ENCODE data around the gene HEPACAM2. TPM values are rescaled to one million over a fixed set of nuclear protein-coding genes. Genes with fewer than 3 reads are reported as not detected.

HEPACAM2 gene
- total RNA-seq, 1 experiment from 2014 or later, result not detected

- no peak for TF ChIP-seq CTCF (IDR thresholded peaks at IDR 0.05)
- TF ChIP-seq ERG (CRISPR knock-in tag; IDR thresholded peaks at IDR 0.05), result no peak
- no peak for TF ChIP-seq E2F4 (CRISPR knock-in tag; IDR thresholded peaks at IDR 0.05; ENCODE audit: borderline replicate concordance, low read depth)
- no peak for TF ChIP-seq ZNF232 (CRISPR knock-in tag; IDR thresholded peaks at IDR 0.05)
- TF ChIP-seq MXD4 (CRISPR knock-in tag; IDR thresholded peaks at IDR 0.05; ENCODE audit: borderline replicate concordance), result no peak
- TF ChIP-seq ZSCAN18 (CRISPR knock-in tag; IDR thresholded peaks at IDR 0.05), result no peak
- TF ChIP-seq CBFB (CRISPR knock-in tag; IDR thresholded peaks at IDR 0.05; ENCODE audit: low read depth), result no peak
- TF ChIP-seq ZBTB43 (CRISPR knock-in tag; IDR thresholded peaks at IDR 0.05), result no peak
- no peak for TF ChIP-seq AR (CRISPR knock-in tag; IDR thresholded peaks at IDR 0.05)
- TF ChIP-seq USF2 (CRISPR knock-in tag; IDR thresholded peaks at IDR 0.05), result no peak
- TF ChIP-seq FOXJ3 (CRISPR knock-in tag; IDR thresholded peaks at IDR 0.05; ENCODE audit: borderline replicate concordance), result no peak
- no peak for TF ChIP-seq KAT7 (CRISPR knock-in tag; IDR thresholded peaks at IDR 0.05; ENCODE audit: borderline replicate concordance)
- TF ChIP-seq ZNF121 (CRISPR knock-in tag; IDR thresholded peaks at IDR 0.05), result no peak
- TF ChIP-seq ELF4 (CRISPR knock-in tag; IDR thresholded peaks at IDR 0.05; ENCODE audit: low read depth), result no peak
Observed at GRCh38 chr7:93172683-93173082, 53.6 kb downstream of the HEPACAM2 start (continued).

GRCh38 chr7:93171606-93172226 is 54.6 kb downstream of the HEPACAM2 start:
- no peak for ATAC-seq
- Mint-ChIP-seq H3K36me3 (peaks cover 6% of the 10 kb centered on the region), H3K27me3 (ENCODE audit: low read depth) (peaks cover 23% of the 10 kb centered on the region), H3K4me1 (no peaks in the 10 kb centered on the region), H3K4me3 (no peak overlapping the region), H3K9me3 (peaks cover 42% of the 10 kb centered on the region), H3K27ac (no peak overlapping the region)
- POLR2A ChIA-PET, result no interaction called here
- no peak for DNase-seq (ENCODE audit: low spot score)
- CTCF ChIA-PET, result no interaction called here
- TF ChIP-seq ATF2 (CRISPR knock-in tag; IDR thresholded peaks at IDR 0.05; ENCODE audit: borderline replicate concordance, low read depth) (no peak), ZMAT4 (CRISPR knock-in tag; IDR thresholded peaks at IDR 0.05) (no peak), ATF6 (CRISPR knock-in tag; IDR thresholded peaks at IDR 0.05) (no peak), NR2C2 (CRISPR knock-in tag; IDR thresholded peaks at IDR 0.05) (no peak), ZNF423 (CRISPR knock-in tag; IDR thresholded peaks at IDR 0.05) (no peak), KAT7 (CRISPR knock-in tag; IDR thresholded peaks at IDR 0.05; ENCODE audit: borderline replicate concordance) (no peak)

Measured in WTC11 (cell line).